HepG2 (cell line): ENCODE measurements around the gene TIMP3. TPM values are rescaled to one million over a fixed set of nuclear protein-coding genes. Genes with fewer than 3 reads are reported as not detected.

ENCODE experiments used
- BCL3 ChIP-seq: sonication (generic); formaldehyde crosslinking; IDR thresholded peaks from 2 replicates; pipeline ENCODE4 v1.5.1; 2020; ENCODE audit warnings: mild to moderate bottlenecking, missing genetic modification reagents, moderate library complexity
- CBFB ChIP-seq: sonication (generic); formaldehyde crosslinking; IDR thresholded peaks from 2 replicates; pipeline ENCODE4 v1.4.0; 2020; ENCODE audit warnings: missing genetic modification reagents
- ELF1 ChIP-seq: sonication (generic); formaldehyde crosslinking; IDR thresholded peaks from 2 replicates; pipeline ENCODE4 v1.4.0; 2020; ENCODE audit warnings: missing genetic modification reagents
- EP300 ChIP-seq, 3 experiments: sonication (generic) in 1 of 3; formaldehyde crosslinking in 1 of 3; IDR thresholded peaks; 2 replicates each; pipeline versions ENCODE4 v1.5.1 to v1.6.1; 2011 to 2020; ENCODE audit warnings: low read depth in 2 of 3, low read length in 2 of 3, borderline replicate concordance in 1 of 3, improper control_type of control experiment in 1 of 3, mild to moderate bottlenecking in 1 of 3, missing genetic modification reagents in 1 of 3, moderate library complexity in 1 of 3
- GABPB1 ChIP-seq: IDR thresholded peaks from 2 replicates; pipeline ENCODE4 v1.6.1; 2016; ENCODE audit warnings: mild to moderate bottlenecking, missing genetic modification reagents, moderate library complexity, missing compliant biosample characterization
- HCFC1 ChIP-seq: fragments of 150-350 bp; IDR thresholded peaks from 2 replicates; pipeline ENCODE4 v1.6.1; 2014; ENCODE audit warnings: low read depth, low read length
- HNF1A ChIP-seq, 2 experiments: sonication (generic) in 1 of 2; formaldehyde crosslinking in 1 of 2; IDR thresholded peaks; 2 replicates each; pipeline versions ENCODE4 v1.4.0 to v1.6.1; 2016 to 2020; ENCODE audit warnings: borderline replicate concordance in 1 of 2, low read depth in 1 of 2, mild to moderate bottlenecking in 1 of 2, missing genetic modification reagents in 1 of 2
- HNRNPK ChIP-seq: fragments of 200-400 bp; formaldehyde crosslinking; IDR thresholded peaks from 2 replicates; pipeline ENCODE4 v1.6.1; 2018; ENCODE audit warnings: low read length, low read depth, moderate library complexity, mild to moderate bottlenecking; ENCODE audit not compliant: poor library complexity, severe bottlenecking
- HNRNPUL1 ChIP-seq: fragments of 200-400 bp; formaldehyde crosslinking; IDR thresholded peaks from 2 replicates; pipeline ENCODE4 v1.6.1; 2017; ENCODE audit warnings: low read depth, mild to moderate bottlenecking, low read length, moderate library complexity
- NFIC ChIP-seq: IDR thresholded peaks from 2 replicates; pipeline ENCODE4 v1.6.1; 2012; ENCODE audit warnings: mild to moderate bottlenecking, low read length, inconsistent platforms
- NR2C2 ChIP-seq: sonication (generic); formaldehyde crosslinking; IDR thresholded peaks from 2 replicates; pipeline ENCODE4 v1.4.0; 2020; ENCODE audit warnings: missing genetic modification reagents, mild to moderate bottlenecking, moderate library complexity, borderline replicate concordance
- POLR2G ChIP-seq: fragments of 200-400 bp; formaldehyde crosslinking; IDR thresholded peaks from 2 replicates; pipeline ENCODE4 v1.6.1; 2018; ENCODE audit warnings: mild to moderate bottlenecking, low read depth, low read length, moderate library complexity
- RNF2 ChIP-seq: fragments of 450-650 bp; conservative IDR thresholded peaks from 2 replicates; pipeline ENCODE4 v1.6.1; 2016; ENCODE audit warnings: low read depth
- RXRB ChIP-seq: IDR thresholded peaks from 2 replicates; pipeline ENCODE4 v1.6.1; 2016; ENCODE audit warnings: borderline replicate concordance, missing genetic modification reagents, missing compliant biosample characterization
- XRCC5 ChIP-seq: fragments of 200-400 bp; formaldehyde crosslinking; optimal IDR thresholded peaks from 2 replicates; pipeline ENCODE3; 2017; ENCODE audit warnings: mild to moderate bottlenecking, low read length
- ZKSCAN1 ChIP-seq: fragments of 150-350 bp; IDR thresholded peaks from 2 replicates; pipeline ENCODE4 v1.6.1; 2014; ENCODE audit warnings: low read length
- ZNF609 ChIP-seq: sonication (generic); formaldehyde crosslinking; IDR thresholded peaks from 2 replicates; pipeline ENCODE4 v1.4.0; 2020; ENCODE audit warnings: mild to moderate bottlenecking, missing genetic modification reagents, borderline replicate concordance
- ZSCAN22 ChIP-seq: sonication (generic); formaldehyde crosslinking; IDR thresholded peaks from 2 replicates; pipeline ENCODE4 v1.4.0; 2020; ENCODE audit warnings: mild to moderate bottlenecking, missing genetic modification reagents
- polyA plus RNA-seq, 8 experiments: library from polyadenylated mRNA; depleted of rRNA in 3 of 8; stranded (reverse) in 7 of 8; unstranded in 1 of 8; fragments of >200 nt; fragmentation: Illumina TruSeq in 4 of 8; extraction: Trizol in 4 of 8; gene quantifications; 2 replicates each; pipeline versions ENCODE4 v1.2.1 to v1.2.3, GENCODE V29; 2011 to 2016; ENCODE audit warnings: low read depth in 4 of 8, missing spikeins in 1 of 8, mixed read lengths in 1 of 8; ENCODE audit not compliant: insufficient read depth in 1 of 8
- total RNA-seq, 5 experiments: library from RNA; depleted of rRNA; stranded (reverse); fragments of >200 nt; fragmentation: Illumina TruSeq; extraction: Trizol; gene quantifications; 2 replicates each; pipeline ENCODE4 v1.2.3, GENCODE V29; 2016; ENCODE audit warnings: low read depth in 1 of 5

Gene TIMP3
- total and polyA plus RNA-seq, 2 of the 13 experiments (the other 11 are each of a cell fraction or from before 2014, with no cell fraction given): 57.3 to 86.6 TPM

- TF ChIP-seq ZNF609 (CRISPR knock-in tag) (0 out of 2 replicates have a peak, but pooled peaks have one; percentile 31), HCFC1 (no peak), POLR2G (0 out of 2 replicates have a peak, but pooled peaks have one; percentile 38), EP300 (IDR thresholded peaks at IDR 0.05; ENCODE audit: low read depth in 2 of 2, low read length in 2 of 2) (peak in 1 of 2 experiments; percentile 64; a peak in 1 of 4 replicates), EP300 (CRISPR knock-in tag; IDR thresholded peaks at IDR 0.05; ENCODE audit: borderline replicate concordance) (no peak; the same call in 1 of the 2 replicates), XRCC5 (peak; percentile 70), ELF1 (CRISPR knock-in tag) (peak; percentile 31; the same call in 1 of the 2 replicates), ZKSCAN1 (no peak), GABPB1 (CRISPR knock-in tag) (0 out of 2 replicates have a peak, but pooled peaks have one; percentile 21), BCL3 (CRISPR knock-in tag) (peak; percentile 61; the same call in 1 of the 2 replicates), HNRNPK (no peak), HNF1A (IDR thresholded peaks at IDR 0.05; ENCODE audit: low read depth) (no peak), HNF1A (CRISPR knock-in tag; IDR thresholded peaks at IDR 0.05; ENCODE audit: borderline replicate concordance) (no peak), RNF2 (no peak), RXRB (CRISPR knock-in tag) (peak; percentile 15; the same call in 1 of the 2 replicates), ZSCAN22 (CRISPR knock-in tag) (no peak), CBFB (CRISPR knock-in tag) (no peak), NFIC (no peak), HNRNPUL1 (no peak), NR2C2 (CRISPR knock-in tag) (peak; percentile 43; the same call in 1 of the 2 replicates)
These were observed 47.0 kb upstream of the TIMP3 start (continued) for GRCh38 chr22:32754413-32755041.
